GM20431 (cell line): Measurements from ENCODE around the gene RPS16.
"Not testable (repeated sequence)": the region's sequence is repeated elsewhere in the genome, so short reads cannot be mapped to it uniquely, and the experiment has no call there.

ENCODE experiments used
- in situ Hi-C: fragments of 300-500 bp; cut with MseI, MboI; formaldehyde crosslinking; loops from one replicate; pipeline ENCODE4 v1.15.0; 2020; ENCODE audit warnings: low sequenced_read_pairs; ENCODE audit not compliant: unreplicated experiment

RPS16 gene

DNA sequence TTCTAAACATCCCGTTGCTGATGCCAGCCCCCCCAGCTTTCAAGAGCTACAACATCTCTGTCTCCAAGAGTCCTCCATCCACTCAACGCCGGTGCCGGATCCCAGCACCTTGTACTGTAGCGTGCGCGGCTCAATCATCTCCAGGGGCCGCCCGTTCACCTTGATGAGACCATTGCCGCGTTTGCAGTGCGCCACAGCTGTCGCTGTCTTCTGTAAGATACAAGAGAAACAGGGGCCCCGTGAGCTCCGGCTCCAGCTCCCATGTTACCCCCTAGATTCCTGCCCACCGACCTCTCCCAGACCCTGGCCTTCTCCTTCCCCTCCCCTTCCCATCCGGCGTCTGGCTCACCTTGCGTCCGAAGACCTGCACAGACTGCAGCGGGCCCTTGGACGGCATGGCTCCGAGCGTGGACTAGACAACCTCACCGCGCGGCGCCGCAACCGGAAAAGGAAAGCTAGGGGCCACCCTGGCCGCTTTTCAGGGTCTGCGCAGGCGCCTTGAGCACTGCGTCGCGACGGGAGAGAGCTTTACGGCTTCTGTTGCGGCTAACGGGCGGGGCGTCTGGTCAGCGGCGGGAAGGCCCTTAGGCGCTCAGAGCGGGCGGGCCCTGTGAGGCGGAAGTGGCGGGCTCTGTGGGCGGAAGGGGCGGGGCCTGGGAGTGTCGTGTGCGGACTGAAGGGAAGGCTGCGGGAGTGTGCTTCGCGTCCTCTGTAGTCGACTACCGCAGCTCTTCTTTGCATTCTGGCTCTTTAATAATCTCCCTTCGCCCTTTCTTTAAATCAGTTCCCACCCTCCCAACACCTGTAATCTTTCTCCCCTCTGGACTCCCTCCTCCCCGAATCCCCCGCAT is at the start of gene RPS16:
TSS of gene RPS16 (minus strand) at position 451 of the 851 bp plus-strand sequence. CDS start at position 397, 54 bp downstream.
- in situ Hi-C loops, result no loop called here

DNA sequence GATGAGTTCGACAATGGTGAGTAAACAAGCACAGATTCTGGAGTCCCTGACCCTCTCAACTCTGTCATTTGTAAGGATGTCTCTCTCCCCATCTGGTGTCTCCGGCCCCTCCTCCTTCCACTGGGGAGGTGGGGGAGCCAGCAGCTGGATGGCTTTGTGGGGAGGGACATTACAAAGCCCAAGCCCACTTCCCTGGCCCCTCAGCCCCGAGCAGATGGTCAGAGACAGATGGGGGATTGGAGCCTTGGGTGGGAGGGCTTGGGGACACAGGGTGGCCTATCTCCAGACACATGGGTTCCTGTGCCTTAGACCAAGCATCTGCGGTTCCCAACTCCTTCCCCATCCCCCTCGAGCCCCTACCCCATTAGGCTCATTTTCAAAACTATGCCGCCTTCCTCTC is 47.4 kb upstream of the RPS16 start:
- in situ Hi-C loops, result no loop called here

DNA sequence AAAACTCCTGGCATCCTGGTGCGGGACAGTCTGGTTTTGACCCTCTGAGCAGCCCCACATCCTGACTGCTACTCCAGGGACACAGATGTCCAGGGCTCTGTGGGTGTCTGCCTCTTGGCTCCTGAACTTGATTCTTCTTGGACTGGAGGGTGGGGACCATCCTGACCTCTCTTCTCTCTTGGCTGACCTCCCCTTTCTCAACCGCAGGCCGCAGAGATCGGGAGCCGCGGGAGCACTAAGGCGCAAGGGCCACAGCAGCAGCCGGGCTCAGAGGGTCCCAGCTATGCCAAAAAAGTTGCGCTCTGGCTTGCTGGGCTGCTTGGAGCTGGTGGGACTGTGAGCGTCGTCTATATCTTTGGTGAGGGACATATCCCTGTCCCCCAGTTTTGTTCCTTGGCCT is 45.9 kb upstream of the RPS16 start:
- in situ Hi-C loops, result no loop called here

DNA sequence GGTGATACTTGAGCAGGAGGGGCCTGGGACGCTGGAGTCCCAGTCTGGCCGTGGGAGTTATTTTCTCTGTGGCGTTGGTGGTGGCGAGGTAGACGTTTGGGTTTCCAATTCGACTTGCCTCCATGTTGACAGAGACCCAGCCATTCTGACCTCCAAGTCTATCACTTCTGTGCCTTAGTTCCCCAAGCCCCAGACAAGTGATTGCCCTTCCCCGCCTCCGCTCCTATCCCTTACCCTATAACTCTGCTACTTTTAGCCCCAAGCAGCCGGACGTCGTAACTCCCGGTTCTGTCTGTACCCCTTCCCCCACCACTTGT is 45.4 kb upstream of the RPS16 start:
- in situ Hi-C loops, result no loop called here

DNA sequence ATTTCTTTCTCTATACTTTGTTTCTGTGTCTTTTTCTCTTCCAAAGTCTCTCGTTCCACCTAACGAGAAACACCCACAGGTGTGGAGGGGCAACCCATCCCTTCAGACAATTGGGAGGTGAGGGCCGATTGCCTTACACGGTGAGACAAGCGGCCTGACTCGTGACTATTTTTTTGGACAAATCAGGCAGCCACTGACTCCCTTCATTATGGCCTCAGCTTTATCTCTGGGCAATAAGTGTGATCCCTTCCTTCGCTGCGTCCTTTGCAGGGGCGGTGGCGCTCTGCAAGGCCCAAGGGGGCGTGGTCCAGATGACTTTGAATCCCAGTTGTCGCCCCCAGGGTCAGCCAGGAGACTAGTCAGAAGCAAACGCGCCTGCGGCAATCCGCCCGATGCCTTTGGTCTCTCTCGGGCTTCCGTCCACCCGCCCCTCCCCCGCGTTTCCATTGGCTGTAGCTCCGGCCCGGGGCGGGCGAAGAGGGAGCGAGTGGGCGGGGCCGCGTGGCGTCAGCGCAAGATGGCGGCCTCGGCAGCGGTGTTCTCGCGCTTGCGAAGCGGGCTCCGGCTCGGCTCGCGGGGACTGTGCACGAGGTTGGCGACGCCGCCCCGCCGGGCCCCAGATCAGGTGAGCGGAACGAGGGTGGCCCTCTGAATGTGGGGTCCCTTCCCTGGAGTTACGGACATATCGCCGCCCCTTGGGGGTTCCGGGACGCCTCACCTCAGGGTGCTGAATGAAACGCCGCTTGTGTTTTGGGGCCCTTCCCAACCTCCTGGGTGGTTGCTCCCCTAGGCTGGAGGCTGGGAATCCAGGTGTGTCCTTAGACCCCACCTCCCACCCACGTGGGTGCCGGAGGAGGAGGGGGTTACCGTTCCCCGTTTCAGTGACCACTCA is 44.8 kb upstream of the RPS16 start, which contains the start of gene TIMM50:
TSS of gene TIMM50 (plus strand) at position 502 of the 892 bp plus-strand sequence. CDS start at position 518, 16 bp downstream.
- in situ Hi-C loops, result no loop called here

DNA sequence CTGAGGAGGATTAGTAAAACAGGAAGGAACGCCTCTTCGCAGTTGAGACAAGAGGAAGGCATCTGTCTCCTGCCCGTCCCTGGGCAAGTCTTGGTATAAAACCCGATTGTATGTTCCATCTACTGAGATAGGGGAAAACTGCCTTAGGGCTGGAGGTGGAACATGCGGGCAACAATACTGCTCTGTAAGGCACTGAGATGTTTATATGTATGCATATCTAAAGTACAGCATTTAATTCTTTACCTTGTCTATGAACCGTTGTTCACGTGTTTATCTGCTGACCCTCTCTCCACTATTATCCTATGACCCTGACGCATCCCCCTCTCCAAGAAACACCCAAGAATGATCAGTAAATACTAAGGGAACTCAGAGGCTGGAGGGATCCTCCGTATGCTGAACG is 44.2 kb upstream of the RPS16 start:
- in situ Hi-C loops, result no loop called here

DNA sequence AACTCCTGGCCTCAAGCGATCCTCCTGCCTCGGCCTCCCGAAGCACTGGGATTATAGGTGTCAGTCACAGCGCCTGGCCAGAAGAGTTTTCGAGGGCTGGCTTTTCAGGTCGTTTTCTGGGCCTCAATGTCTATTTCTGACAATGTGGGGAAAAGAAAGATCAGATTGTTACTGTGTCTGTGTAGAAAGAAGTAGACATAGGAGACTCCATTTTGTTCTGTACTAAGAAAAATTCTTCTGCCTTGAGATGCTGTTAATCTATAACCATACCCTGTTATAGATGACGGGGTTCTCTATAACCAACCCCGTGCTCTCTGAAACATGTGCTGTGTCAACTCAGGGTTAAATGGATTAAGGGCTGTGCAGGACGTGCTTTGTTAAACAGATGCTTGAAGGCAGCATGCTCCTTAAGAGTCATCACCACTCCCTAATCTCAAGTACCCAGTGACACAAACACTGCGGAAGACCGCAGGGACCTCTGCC is 43.6 kb upstream of the RPS16 start:
- in situ Hi-C loops, result not testable (repeated sequence)

DNA sequence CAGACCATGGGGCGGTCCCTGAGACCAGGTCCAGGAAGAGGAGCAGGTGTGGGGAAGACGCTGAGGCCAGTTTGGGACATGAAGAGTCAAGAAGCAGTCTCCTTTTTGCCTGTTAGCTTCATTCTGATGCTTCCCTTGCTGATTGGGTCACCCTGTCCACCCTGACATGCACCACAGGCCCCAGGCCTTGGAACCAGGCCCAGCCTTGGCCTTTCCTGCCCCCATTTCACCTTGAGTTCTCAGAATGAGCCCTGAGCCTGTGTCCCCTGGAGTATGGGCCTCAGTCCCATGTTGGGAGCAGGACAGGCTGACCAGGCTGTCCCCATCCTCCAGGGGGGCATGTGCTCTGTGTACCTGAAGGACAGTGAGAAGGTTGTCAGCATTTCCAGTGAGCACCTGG is 40.0 kb upstream of the RPS16 start:
- in situ Hi-C loops, result no loop called here

DNA sequence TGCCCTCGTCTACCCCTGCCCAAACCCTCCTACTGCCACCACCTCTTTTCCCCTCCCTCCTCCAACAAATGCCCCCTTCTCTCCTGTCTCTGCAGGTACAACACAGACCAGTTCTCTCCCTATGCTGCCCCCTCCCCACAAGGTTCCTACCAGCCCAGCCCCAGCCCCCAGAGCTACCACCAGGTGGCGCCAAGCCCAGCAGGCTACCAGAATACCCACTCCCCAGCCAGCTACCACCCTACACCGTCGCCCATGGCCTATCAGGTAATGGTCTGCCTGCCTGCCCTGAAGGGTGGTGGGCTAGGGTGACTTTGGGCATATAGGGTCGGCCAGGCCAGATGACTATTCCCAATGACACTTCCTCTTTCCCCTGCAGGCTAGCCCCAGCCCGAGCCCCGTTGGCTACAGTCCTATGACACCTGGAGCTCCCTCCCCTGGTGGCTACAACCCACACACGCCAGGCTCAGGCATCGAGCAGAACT is 38.4 kb upstream of the RPS16 start:
- in situ Hi-C loops, result no loop called here

DNA sequence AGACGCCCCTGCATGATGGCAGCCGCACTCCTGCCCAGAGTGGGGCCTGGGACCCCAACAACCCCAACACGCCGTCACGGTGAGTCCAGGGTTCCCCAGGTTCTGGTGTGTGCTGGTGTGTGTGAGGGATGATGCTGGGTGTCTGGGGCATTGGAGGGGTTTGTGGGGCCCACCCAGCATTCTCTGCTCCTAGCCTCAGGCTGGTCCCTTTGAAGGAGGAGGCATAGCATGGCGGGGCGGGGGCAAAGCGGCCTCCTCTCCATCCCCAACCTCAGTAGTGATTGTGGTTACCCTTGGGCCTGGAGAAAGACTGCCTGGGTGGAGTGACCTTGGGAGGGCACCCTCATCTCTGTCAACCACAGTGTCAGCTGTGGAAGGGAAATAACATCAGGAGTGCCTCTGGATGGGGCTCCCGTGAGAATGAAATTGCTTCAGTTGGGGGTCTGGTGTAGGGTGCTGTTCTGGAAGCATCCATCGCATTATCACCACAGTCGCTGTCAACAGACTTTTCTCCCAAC is 37.8 kb upstream of the RPS16 start:
- in situ Hi-C loops, result no loop called here

DNA sequence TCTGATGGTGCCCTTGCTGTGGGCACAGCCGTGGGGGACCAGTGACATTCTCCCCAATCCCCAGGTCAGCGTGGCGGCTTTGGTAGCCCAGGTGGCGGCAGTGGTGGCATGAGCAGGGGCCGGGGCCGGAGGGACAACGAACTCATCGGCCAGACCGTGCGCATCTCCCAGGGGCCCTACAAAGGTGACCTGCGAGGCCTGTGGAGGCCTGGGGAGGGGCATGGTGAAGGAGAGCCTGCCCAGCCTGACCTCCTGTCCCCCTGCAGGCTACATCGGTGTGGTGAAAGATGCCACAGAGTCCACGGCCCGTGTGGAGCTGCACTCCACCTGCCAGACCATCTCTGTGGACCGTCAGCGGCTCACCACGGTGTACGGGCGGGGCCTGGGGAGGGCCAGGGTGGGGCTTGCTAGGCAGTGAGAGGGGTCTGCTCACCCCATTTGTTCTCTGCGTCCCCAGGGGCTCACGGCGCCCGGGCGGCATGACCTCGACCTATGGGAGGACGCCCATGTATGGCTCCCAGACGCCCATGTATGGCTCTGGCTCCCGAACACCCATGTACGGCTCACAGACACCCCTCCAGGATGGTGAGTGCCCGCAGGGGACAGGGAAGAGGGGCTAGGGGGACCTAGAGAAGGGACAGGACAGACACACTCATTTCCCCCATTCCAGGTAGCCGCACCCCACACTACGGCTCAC is 37.1 kb upstream of the RPS16 start:
- in situ Hi-C loops, result no loop called here

DNA sequence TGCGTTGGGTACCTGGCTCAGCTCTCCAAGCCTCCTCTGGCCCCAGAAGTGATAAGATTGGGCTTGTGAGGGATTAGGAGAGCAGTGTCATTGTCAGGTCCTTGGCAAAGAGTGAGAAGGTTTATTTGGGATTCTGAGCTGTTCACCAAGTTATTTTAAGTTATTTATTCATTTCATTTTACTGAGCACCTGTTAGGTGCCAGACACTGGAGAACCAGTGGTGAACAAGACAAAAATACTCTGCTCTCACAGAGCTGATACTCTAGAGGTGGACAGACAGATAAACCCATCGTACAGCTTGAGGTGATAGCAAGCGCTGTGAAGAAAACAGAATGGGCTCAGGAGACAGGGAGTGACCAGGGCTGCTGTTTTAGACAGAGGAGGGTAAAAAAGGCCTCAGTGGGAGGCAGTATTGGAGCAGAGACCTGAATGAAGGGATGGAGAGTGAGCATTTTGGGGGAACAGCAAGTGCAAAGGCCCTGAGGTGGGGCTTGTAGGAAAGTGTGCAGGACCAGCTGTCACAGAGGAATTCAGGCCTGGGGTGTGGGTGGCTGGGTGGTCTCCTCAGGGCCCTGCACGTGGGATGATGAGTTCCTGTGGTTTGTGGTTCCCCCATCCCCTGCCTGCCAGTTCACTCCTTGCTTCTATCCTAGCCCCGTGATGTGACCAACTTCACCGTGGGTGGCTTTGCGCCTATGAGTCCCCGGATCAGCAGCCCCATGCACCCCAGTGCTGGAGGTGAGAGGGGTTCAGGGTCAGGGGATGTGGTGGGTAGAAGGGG is 36.2 kb upstream of the RPS16 start:
- in situ Hi-C loops, result no loop called here

DNA sequence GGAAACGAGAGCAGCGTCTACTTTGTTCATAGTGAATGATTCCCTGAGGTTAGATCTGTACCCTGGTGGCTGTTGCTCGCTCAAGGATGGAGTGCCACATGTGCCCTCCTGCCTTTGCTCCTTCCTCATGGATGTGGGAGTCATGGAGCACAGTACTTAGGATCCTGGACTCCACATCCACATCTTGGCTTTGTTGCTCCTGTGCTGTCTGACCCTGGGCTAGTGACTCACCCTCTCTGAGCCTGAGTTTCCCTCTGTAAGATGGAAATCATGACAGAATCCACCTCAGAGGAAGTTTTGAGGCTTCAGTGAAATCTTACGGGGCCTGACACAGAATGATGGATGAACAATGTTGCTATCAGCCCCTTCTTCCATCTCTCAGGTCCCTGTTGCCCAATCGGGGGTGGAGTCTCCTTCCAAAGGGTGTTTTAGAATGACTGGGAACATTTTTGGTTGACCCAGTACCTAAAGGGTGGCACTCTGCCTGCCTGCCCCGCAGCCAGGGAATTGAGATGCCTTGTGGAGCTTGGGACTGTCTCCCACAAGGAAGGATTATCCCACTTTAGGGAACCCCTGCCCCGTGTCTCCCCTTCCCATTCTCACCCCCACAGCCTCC is 35.1 kb upstream of the RPS16 start:
- in situ Hi-C loops, result no loop called here

DNA sequence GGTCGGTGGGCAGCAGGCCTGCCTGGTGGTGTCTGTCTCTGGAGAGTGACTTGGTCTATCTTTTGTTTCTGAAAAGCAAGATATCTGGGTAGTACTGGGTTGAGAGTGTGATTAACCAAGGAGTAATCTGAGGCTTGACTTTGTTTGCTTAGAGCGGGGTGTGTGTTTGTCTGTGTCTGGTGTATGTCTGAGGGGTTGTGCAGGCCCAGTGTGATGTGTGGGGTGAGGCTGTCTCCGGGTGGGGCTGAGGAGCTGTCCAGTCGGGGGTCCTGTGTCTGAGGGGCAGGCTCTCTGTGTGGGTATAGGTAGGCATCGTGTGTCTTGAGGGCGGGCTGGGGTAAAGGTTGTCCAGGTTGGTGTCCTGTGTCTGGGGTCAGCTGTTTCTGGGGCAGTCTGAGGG is 33.8 kb upstream of the RPS16 start:
- in situ Hi-C loops, result no loop called here

DNA sequence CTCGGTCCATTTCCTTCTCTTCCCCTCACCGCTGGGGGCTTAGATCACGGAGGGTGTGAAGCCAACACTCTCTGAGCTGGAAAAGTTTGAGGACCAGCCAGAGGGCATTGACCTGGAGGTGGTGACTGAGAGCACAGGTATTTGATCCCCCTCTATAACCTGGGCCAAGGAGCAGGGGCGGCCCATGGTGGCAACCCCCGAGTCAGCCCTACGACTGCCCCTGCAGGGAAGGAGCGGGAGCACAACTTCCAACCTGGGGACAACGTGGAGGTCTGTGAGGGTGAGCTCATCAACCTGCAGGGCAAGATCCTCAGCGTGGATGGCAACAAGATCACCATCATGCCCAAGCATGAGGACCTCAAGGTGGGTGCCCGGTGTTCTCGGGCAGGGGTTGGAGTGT is 33.3 kb upstream of the RPS16 start:
- in situ Hi-C loops, result no loop called here

DNA sequence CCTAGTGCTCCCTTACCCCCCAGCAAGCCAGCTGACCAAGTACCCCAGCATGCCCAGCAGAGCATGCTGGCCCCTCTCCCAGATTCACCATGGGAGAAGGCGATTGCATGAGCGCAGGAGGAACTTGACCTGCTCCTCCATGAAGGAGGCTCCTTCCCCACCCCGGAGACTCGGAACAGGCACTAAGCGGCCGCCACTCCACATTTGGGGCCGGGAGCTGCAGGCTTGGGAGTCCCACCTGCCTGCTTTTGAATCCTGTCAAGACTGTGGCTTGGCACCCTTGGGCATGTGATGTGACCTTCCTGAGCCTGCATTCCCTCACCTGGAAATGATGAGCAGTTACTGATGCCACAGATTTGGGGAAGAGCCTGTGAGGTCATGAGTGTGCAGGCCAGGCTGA is 32.2 kb upstream of the RPS16 start:
- in situ Hi-C loops, result no loop called here

DNA sequence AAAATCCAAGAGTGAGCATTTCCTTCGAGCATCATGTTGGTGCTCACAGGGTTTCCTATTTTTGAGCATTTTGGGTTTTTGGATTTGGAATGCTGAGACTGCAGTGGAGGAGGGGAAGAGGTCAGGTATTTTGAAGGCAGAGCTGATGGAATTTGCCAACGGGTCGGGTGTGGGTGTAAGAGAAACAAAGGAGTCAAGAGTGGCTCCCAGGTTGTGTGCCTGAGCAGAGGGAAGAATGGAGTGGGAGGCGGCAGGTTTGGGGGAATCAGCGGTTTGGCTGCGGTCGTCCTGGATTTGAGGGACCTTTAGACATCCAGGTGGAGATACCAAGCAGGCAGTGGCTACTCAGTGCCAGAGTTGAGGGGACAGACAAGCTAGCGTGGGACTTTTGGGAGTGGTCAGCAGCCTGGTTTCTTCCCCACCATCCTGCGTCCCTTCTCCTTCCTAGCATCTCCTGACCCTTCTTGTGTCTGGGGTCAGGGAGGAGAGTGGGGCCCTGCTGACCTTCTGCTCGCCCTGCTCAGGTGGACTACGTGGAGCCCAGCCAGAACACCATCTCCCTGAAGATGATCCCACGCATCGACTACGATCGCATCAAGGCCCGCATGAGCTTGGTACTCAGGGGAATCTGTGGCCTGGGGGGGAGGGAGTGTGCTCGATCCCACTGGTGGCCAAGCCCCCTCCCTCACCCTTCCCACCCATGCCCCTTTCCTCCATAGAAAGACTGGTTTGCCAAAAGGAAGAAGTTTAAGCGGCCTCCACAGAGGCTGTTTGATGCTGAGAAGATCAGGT is 30.4 kb upstream of the RPS16 start:
- in situ Hi-C loops, result no loop called here

DNA sequence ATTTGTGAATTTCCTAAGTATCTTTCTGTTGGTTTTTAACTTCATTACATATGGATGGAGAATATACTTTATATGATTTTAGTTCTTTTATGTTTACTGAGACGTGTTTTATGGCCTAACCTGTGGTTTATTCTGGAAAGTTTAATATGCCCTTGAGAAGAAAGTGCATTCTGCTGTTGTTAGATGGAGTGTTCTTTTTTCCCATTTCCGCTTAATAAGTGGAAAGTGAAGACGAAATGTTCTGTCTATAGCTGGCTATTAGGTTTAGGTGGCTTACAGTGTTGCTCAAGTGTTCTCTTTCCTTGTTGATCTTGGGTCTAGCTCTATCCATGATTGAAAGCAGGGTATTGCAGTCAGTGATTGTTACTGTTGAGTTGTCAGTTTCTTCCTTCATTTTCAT is 27.7 kb upstream of the RPS16 start:
- in situ Hi-C loops, result no loop called here
